ENCODE measurements around the gene MYMX. TPM values are rescaled to one million over a fixed set of nuclear protein-coding genes. Genes with fewer than 3 reads are reported as not detected.

MYMX gene
- total and polyA plus RNA-seq, 2 of the 13 experiments (the other 11 are each of a cell fraction or from before 2014, with no cell fraction given): not detected

GRCh38 chr6:44235891-44236516 lies 19.3 kb downstream of the MYMX start (continued):
- no peak for TF ChIP-seq THAP7 (CRISPR knock-in tag; IDR thresholded peaks at IDR 0.05)
- TF ChIP-seq ZNF75D (CRISPR knock-in tag; IDR thresholded peaks at IDR 0.05; ENCODE audit: borderline replicate concordance): no peak

GRCh38 chr6:44237021-44237812 lies 20.5 kb downstream of the MYMX start:
- Histone ChIP-seq H3K4me2 (ENCODE audit: low read depth, low read length) (peak overlapping the region; percentile 90), H3K9ac (ENCODE audit: insufficient read depth, low read depth, low read length) (peak overlapping the region; percentile 63), H4K20me1 (ENCODE audit: insufficient read depth, low read length) (no peaks in the 10 kb centered on the region), H3K4me3 (replicated peaks in 1 of 3; ENCODE audit: insufficient read depth in 1 of 3, low read depth in 2 of 3, low read length in 3 of 3) (peak overlapping the region; percentile 53 to 78 (median 60); a peak in 5 of 6 replicates), H2AFZ (ENCODE audit: low read length) (no peak overlapping the region), H3K9me3 (ENCODE audit: low read length) (no peaks in the 10 kb centered on the region), H3K27ac (ENCODE audit: extremely low read length, insufficient read depth, low read length) (peak overlapping the region; percentile 57), H3K4me1 (ENCODE audit: insufficient read depth, low read length) (peaks cover 62% of the 10 kb centered on the region), H3K79me2 (ENCODE audit: insufficient read depth, low read length) (no peaks in the 10 kb centered on the region), H3K36me3 (replicated peaks in 1 of 2; ENCODE audit: control insufficient read depth in 1 of 2, insufficient read depth in 2 of 2, low read length in 2 of 2) (peaks cover under 1 to 8% of the 10 kb centered on the region in 2 experiments), H3K27me3 (ENCODE audit: control insufficient read depth in 1 of 2, insufficient read depth in 2 of 2, low read length in 2 of 2) (no peaks in the 10 kb centered on the region)
- POLR2A ChIA-PET: interaction anchor here (0.7 to 3.7 kb wide), 18 partner anchors 9 to 522 kb away, joined by 3 to 62 read pairs (median 4); partner anchors contain the start of genes HSP90AB1, MYMX and SLC29A1
- CTCF ChIA-PET (ENCODE audit: low intra/inter-chr PET ratio, low total read pairs): interaction anchor here (1.3 to 5.3 kb wide), 3 partner anchors 64 to 141 kb away, joined by 3 to 36 read pairs (median 12); no protein-coding TSS in a partner anchor
- WGBS (ENCODE audit: low lambda C conversion rate): 24% methylated on average over 17 of the region's 22 CpGs
- ATAC-seq: peak; percentile 89
- peak; percentile 90 for FAIRE-seq
- intact Hi-C loops (cut with micrococcal nuclease; ENCODE audit: unreplicated experiment): loop anchor here (5.0 kb wide), 1 partner anchor 125 kb away; no protein-coding TSS in a partner anchor
- TSS peak; percentile 96 for BruUV-seq (replicated peaks)
- in situ Hi-C loops (cut with HindIII; ENCODE audit: extremely low pct_ligation_motif_present, low pct_unique_long_range_greater_than_20kb): loop anchor here (5.0 kb wide), 1 partner anchor 135 kb away; no protein-coding TSS in a partner anchor
- DNase-seq (ENCODE audit: low spot score): peak; percentile 98
- TF ChIP-seq POLR2AphosphoS5 (IDR thresholded peaks at IDR 0.05; ENCODE audit: low read depth, low read length) (peak; percentile 65), ZBTB40 (IDR thresholded peaks at IDR 0.05) (no peak), ZBTB40 (CRISPR knock-in tag; IDR thresholded peaks at IDR 0.05) (no peak), IRF9 (CRISPR knock-in tag; IDR thresholded peaks at IDR 0.05; ENCODE audit: borderline replicate concordance) (0 out of 2 replicates have a peak, but pooled peaks have one; percentile 5)
